HEK293 (cell line): ENCODE measurements around the gene OR5B21.

Experiments
- CTCF ChIA-PET: fragments of 350-600 bp; formaldehyde crosslinking; extraction: SDS; loops from one replicate; lab custom pipeline; 2021; ENCODE audit warnings: antibody characterized with exemption; lab: Yijun Ruan, JAX
- POLR2A ChIA-PET: fragments of 300-600 bp; formaldehyde crosslinking; extraction: SDS; loops from one replicate; lab custom pipeline; 2020; ENCODE audit warnings: antibody characterized with exemption, inconsistent platforms; lab: Yijun Ruan, JAX
- H3K27ac ChIP-seq: fragments of 200-500 bp; sonication (Bioruptor generic); 2 replicates; pipeline ENCODE4 v1.5.1; 2014; ENCODE audit warnings: low read depth, low read length, control low read depth, inconsistent platforms; ENCODE audit errors: extremely low read depth
- H3K36me3 ChIP-seq, 2 experiments: fragments of 200-500 bp in 1 of 2; sonication (Bioruptor generic) in 1 of 2; 1 replicate in 1 of 2; 2 replicates in 1 of 2; pipeline ENCODE4 v1.5.1; 2014 to 2017; ENCODE audit warnings: inconsistent platforms in 2 of 2, low read length in 2 of 2; ENCODE audit not compliant: control insufficient read depth in 2 of 2, insufficient read depth in 1 of 2
- H3K4me1 ChIP-seq: fragments of 200-500 bp; sonication (Bioruptor generic); 2 replicates; pipeline ENCODE4 v1.5.1; 2014; ENCODE audit warnings: mild to moderate bottlenecking, low read length, inconsistent platforms; ENCODE audit not compliant: control insufficient read depth, insufficient read depth
- H3K4me3 ChIP-seq: 2 replicates; pipeline ENCODE4 v1.5.1; 2011; ENCODE audit warnings: low read depth, mild to moderate bottlenecking, control low read depth, low read length, moderate library complexity
- H3K9me3 ChIP-seq: fragments of 200-500 bp; sonication (Bioruptor generic); 2 replicates; pipeline ENCODE4 v1.5.1; 2014; ENCODE audit warnings: low read depth, low read length, inconsistent platforms; ENCODE audit not compliant: control insufficient read depth, insufficient read depth
- HIC1 ChIP-seq: fragments of 450-650 bp; formaldehyde crosslinking; IDR thresholded peaks from 2 replicates; pipeline ENCODE4 v1.5.1; 2016; ENCODE audit warnings: missing biosample characterization, missing genetic modification characterization
- HOXD13 ChIP-seq: sonication (generic); formaldehyde crosslinking; IDR thresholded peaks from 2 replicates; pipeline ENCODE4 v1.8.0; 2022; ENCODE audit warnings: missing genetic modification reagents, borderline replicate concordance
- RBAK ChIP-seq: fragments of 450-650 bp; formaldehyde crosslinking; IDR thresholded peaks from 2 replicates; pipeline ENCODE4 v1.5.1; 2016; ENCODE audit warnings: missing biosample characterization, missing genetic modification characterization
- REST ChIP-seq: fragments of 450-650 bp; formaldehyde crosslinking; IDR thresholded peaks from 2 replicates; pipeline ENCODE4 v1.5.1; 2016; ENCODE audit warnings: missing biosample characterization, missing genetic modification characterization
- ZBTB44 ChIP-seq: fragments of 450-650 bp; IDR thresholded peaks from 2 replicates; pipeline ENCODE4 v1.5.1; 2018; ENCODE audit warnings: missing biosample characterization, mild to moderate bottlenecking, missing genetic modification characterization
- ZBTB8A ChIP-seq: fragments of 450-650 bp; formaldehyde crosslinking; IDR thresholded peaks from 2 replicates; pipeline ENCODE4 v1.5.1; 2016; ENCODE audit warnings: missing biosample characterization, missing genetic modification characterization
- ZNF211 ChIP-seq: fragments of 450-650 bp; formaldehyde crosslinking; IDR thresholded peaks from 2 replicates; pipeline ENCODE4 v1.5.1; 2016; ENCODE audit warnings: low read depth, missing biosample characterization, missing genetic modification characterization
- ZNF48 ChIP-seq: fragments of 450-650 bp; formaldehyde crosslinking; IDR thresholded peaks from 2 replicates; pipeline ENCODE4 v1.5.1; 2016; ENCODE audit warnings: missing biosample characterization, missing genetic modification characterization
- ZNF560 ChIP-seq: fragments of 450-650 bp; formaldehyde crosslinking; IDR thresholded peaks from 2 replicates; pipeline ENCODE4 v1.5.1; 2017; ENCODE audit warnings: missing biosample characterization, missing genetic modification characterization, borderline replicate concordance
- ZNF580 ChIP-seq: fragments of 450-650 bp; formaldehyde crosslinking; IDR thresholded peaks from 2 replicates; pipeline ENCODE4 v1.5.1; 2016; ENCODE audit warnings: missing biosample characterization, missing genetic modification characterization
- ZNF785 ChIP-seq: fragments of 450-650 bp; formaldehyde crosslinking; IDR thresholded peaks from 2 replicates; pipeline ENCODE4 v1.5.1; 2016; ENCODE audit warnings: missing biosample characterization, missing genetic modification characterization
- TF ChIP-seq, protein P1 (sequence below): sonication (generic); formaldehyde crosslinking; IDR thresholded peaks from 2 replicates; pipeline ENCODE4 v1.8.1; 2022; ENCODE audit warnings: mild to moderate bottlenecking, moderate library complexity, missing genetic modification reagents
- TF ChIP-seq, protein P2 (sequence below): fragments of 450-650 bp; formaldehyde crosslinking; IDR thresholded peaks from 2 replicates; pipeline ENCODE4 v1.5.1; 2016; ENCODE audit warnings: missing biosample characterization, missing genetic modification characterization

Gene OR5B21

GRCh38 chr11:58494101-58494500 lies 13.8 kb downstream of the OR5B21 start (continued):
- TF ChIP-seq, protein P1, sequence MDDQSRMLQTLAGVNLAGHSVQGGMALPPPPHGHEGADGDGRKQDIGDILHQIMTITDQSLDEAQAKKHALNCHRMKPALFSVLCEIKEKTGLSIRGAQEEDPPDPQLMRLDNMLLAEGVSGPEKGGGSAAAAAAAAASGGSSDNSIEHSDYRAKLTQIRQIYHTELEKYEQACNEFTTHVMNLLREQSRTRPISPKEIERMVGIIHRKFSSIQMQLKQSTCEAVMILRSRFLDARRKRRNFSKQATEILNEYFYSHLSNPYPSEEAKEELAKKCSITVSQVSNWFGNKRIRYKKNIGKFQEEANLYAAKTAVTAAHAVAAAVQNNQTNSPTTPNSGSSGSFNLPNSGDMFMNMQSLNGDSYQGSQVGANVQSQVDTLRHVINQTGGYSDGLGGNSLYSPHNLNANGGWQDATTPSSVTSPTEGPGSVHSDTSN (CRISPR knock-in tag), result no peak
- no peak for TF ChIP-seq ZNF48
- no peak for TF ChIP-seq ZBTB44 (tag by site-specific recombination)

GRCh38 chr11:58493676-58494075 lies 14.2 kb downstream of the OR5B21 start:
- Histone ChIP-seq H3K4me1 (no peaks in the 10 kb centered on the region), H3K27ac (no peak overlapping the region), H3K36me3 (no peaks in the 10 kb centered on the region), H3K4me3 (no peak overlapping the region), H3K9me3 (no peaks in the 10 kb centered on the region)
- POLR2A ChIA-PET, result no interaction called here
- TF ChIP-seq, protein P2, sequence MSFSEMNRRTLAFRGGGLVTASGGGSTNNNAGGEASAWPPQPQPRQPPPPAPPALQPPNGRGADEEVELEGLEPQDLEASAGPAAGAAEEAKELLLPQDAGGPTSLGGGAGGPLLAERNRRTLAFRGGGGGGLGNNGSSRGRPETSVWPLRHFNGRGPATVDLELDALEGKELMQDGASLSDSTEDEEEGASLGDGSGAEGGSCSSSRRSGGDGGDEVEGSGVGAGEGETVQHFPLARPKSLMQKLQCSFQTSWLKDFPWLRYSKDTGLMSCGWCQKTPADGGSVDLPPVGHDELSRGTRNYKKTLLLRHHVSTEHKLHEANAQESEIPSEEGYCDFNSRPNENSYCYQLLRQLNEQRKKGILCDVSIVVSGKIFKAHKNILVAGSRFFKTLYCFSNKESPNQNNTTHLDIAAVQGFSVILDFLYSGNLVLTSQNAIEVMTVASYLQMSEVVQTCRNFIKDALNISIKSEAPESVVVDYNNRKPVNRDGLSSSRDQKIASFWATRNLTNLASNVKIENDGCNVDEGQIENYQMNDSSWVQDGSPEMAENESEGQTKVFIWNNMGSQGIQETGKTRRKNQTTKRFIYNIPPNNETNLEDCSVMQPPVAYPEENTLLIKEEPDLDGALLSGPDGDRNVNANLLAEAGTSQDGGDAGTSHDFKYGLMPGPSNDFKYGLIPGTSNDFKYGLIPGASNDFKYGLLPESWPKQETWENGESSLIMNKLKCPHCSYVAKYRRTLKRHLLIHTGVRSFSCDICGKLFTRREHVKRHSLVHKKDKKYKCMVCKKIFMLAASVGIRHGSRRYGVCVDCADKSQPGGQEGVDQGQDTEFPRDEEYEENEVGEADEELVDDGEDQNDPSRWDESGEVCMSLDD (tag by site-specific recombination), result no peak
- TF ChIP-seq RBAK (tag by site-specific recombination), result no peak
- TF ChIP-seq ZNF580 (tag by site-specific recombination), result no peak
- TF ChIP-seq REST (tag by site-specific recombination), result no peak
- no peak for TF ChIP-seq ZNF785 (tag by site-specific recombination)
- TF ChIP-seq ZNF560 (tag by site-specific recombination), result no peak
- TF ChIP-seq HOXD13, result no peak
- no peak for TF ChIP-seq ZBTB8A (tag by site-specific recombination)
- TF ChIP-seq ZNF211 (tag by site-specific recombination), result no peak
- no peak for TF ChIP-seq HIC1 (tag by site-specific recombination)
- CTCF ChIA-PET, result no interaction called here
